Left ventricle myocardium inferior (tissue), 1 donor: ENCODE results near the gene ARHGEF39. TPM values are rescaled to one million over a fixed set of nuclear protein-coding genes. Genes with fewer than 3 reads are reported as not detected.

Experiments
- DNase-seq: peaks from one replicate; pipeline ENCODE4 v3.0.0-alpha.2; 2020
- H3K27ac ChIP-seq: fragments of 200-600 bp; replicated peaks from 2 replicates; pipeline ENCODE4 v1.8.0; 2021
- H3K27me3 ChIP-seq: fragments of 200-600 bp; 2 replicates; pipeline ENCODE4 v1.8.0; 2021; ENCODE audit warnings: low read depth
- H3K36me3 ChIP-seq: fragments of 200-600 bp; 2 replicates; pipeline ENCODE4 v1.8.0; 2021
- H3K4me1 ChIP-seq: fragments of 200-600 bp; 2 replicates; pipeline ENCODE4 v1.8.0; 2021
- H3K4me3 ChIP-seq: fragments of 200-600 bp; 2 replicates; pipeline ENCODE4 v1.8.0; 2021; ENCODE audit warnings: mild to moderate bottlenecking, moderate library complexity
- H3K9me3 ChIP-seq: fragments of 200-600 bp; replicated peaks from 2 replicates; pipeline ENCODE4 v1.8.0; 2021
- intact Hi-C: fragments of 100-400 bp; cut with micrococcal nuclease; formaldehyde crosslinking; loops from one replicate; pipeline ENCODE4 v1.11.0; 2022
- total RNA-seq: library from RNA; stranded (reverse); fragmentation: NEBNext Ultra II Directional; extraction: Animal tissue kit (Norgen Biotek cat#: 25700); gene quantifications from one replicate; pipeline ENCODE4 v1.2.1, GENCODE V29; 2021
- TF ChIP-seq, protein P1 (sequence below): fragments of 200-600 bp; IDR thresholded peaks from 2 replicates; pipeline ENCODE4 v1.8.0; 2021; ENCODE audit warnings: antibody characterized with exemption, mild to moderate bottlenecking, borderline replicate concordance
- donor health status: DM: no; HTN: yes; CAD: no; lungs with severe emphysema.

ARHGEF39 gene
- total RNA-seq, 1 donor from 2014 or later: 0.27 TPM

- DNase-seq: no peak
- Histone ChIP-seq H3K4me1 (peaks cover 34% of the 10 kb centered on the region), H3K4me3 (no peak overlapping the region), H3K9me3 (no peaks in the 10 kb centered on the region), H3K27me3 (no peaks in the 10 kb centered on the region), H3K36me3 (peaks cover 99% of the 10 kb centered on the region), H3K27ac (peak overlapping the region; percentile 67)
- TF ChIP-seq, protein P1, sequence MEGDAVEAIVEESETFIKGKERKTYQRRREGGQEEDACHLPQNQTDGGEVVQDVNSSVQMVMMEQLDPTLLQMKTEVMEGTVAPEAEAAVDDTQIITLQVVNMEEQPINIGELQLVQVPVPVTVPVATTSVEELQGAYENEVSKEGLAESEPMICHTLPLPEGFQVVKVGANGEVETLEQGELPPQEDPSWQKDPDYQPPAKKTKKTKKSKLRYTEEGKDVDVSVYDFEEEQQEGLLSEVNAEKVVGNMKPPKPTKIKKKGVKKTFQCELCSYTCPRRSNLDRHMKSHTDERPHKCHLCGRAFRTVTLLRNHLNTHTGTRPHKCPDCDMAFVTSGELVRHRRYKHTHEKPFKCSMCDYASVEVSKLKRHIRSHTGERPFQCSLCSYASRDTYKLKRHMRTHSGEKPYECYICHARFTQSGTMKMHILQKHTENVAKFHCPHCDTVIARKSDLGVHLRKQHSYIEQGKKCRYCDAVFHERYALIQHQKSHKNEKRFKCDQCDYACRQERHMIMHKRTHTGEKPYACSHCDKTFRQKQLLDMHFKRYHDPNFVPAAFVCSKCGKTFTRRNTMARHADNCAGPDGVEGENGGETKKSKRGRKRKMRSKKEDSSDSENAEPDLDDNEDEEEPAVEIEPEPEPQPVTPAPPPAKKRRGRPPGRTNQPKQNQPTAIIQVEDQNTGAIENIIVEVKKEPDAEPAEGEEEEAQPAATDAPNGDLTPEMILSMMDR: no peak
- intact Hi-C loops: no loop called here
Observed at GRCh38 chr9:35705372-35705771, 40.4 kb upstream of the ARHGEF39 start.

DNA sequence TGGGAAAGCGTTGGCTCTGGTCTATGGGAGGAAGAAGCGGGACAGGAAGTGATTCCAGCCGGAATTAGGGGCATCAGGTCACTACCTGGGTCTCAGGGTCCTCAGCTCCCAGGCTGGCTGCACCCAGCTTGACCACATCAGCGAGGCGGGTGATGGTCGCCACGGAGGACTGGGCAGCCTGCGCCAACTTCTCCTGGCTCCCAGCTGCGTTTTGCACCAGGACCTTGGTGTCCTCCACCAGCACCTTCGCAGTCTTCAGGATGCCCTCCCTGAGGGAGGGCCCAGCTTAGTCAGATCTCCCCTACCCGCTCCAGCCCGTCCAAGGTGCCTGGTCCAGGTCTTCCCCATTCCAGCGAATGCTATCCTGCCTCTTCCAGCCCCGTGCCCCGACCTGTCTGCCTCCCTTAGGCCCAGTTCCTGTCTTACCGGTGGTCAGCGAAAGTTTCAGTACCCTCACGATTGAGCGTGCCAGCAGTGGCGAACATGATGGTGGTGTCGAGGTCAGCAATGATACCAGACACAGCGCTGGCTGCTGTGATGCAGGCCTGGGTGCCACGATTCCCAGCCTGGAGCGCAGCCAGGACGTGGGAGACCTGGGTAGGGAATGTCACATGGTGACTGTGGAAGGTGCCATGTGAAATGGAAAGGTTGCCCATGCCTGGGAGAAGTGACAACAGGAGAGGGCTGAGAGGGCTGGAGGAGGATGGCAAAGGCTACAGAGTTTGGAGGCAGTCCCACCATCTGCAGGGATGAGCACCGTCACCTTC is 39.1 kb upstream of the ARHGEF39 start:
- intact Hi-C loops: no loop called here
- H3K4me1 ChIP-seq: peaks cover 39% of the 10 kb centered on the region
- peak overlapping the region; percentile 67 for H3K27ac ChIP-seq
- peak; percentile 68 for DNase-seq
- no peaks in the 10 kb centered on the region for H3K27me3 ChIP-seq
- TF ChIP-seq, protein P1: no peak
- H3K36me3 ChIP-seq: peaks cover 100% of the 10 kb centered on the region
- no peaks in the 10 kb centered on the region for H3K9me3 ChIP-seq
- H3K4me3 ChIP-seq: no peak overlapping the region

DNA sequence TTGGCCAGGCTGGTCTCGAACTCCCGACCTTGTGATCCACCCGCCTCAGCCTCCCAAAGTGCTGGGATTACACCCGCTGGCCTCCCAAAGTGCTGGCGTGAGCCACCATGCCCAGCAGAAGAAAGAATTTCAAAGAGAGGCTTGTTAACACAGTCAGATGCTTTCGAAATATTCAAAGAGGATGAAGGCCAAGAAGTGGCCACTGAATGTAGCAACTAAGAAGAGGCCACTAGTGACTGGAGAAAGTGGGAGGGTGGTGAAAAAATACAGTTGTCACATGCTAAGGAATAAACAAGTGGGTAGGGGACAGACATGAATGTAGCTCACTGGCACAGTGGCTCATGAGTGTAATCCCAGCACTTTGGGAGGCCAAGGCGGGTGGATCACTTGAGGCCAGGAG is 37.7 kb upstream of the ARHGEF39 start:
- Histone ChIP-seq H3K27me3 (no peaks in the 10 kb centered on the region), H3K4me3 (no peak overlapping the region), H3K27ac (no peak overlapping the region), H3K9me3 (no peaks in the 10 kb centered on the region), H3K4me1 (peaks cover 39% of the 10 kb centered on the region), H3K36me3 (peaks cover 100% of the 10 kb centered on the region)
- no peak for DNase-seq
- TF ChIP-seq, protein P1: no peak
- intact Hi-C loops: no loop called here

- Histone ChIP-seq H3K9me3 (no peaks in the 10 kb centered on the region), H3K27ac (peak overlapping the region; percentile 72), H3K36me3 (peaks cover 100% of the 10 kb centered on the region), H3K4me1 (peaks cover 52% of the 10 kb centered on the region), H3K4me3 (no peak overlapping the region), H3K27me3 (no peaks in the 10 kb centered on the region)
- TF ChIP-seq, protein P1: no peak
- no peak for DNase-seq
- intact Hi-C loops: no loop called here
Observed at GRCh38 chr9:35700942-35701341, 35.9 kb upstream of the ARHGEF39 start.

- Histone ChIP-seq H3K9me3 (no peaks in the 10 kb centered on the region), H3K4me3 (no peak overlapping the region), H3K27ac (peak overlapping the region; percentile 72), H3K27me3 (no peaks in the 10 kb centered on the region), H3K4me1 (peaks cover 47% of the 10 kb centered on the region), H3K36me3 (peaks cover 96% of the 10 kb centered on the region)
- TF ChIP-seq, protein P1: no peak
- intact Hi-C loops: no loop called here
- DNase-seq: no peak
Observed at GRCh38 chr9:35700031-35700430, 35.0 kb upstream of the ARHGEF39 start.
